Midbrain (tissue), 1 donor: ENCODE data around the gene TET3.

Experiments used
- DNase-seq: peaks from one replicate; lab custom pipeline; 2025; lab: John Stamatoyannopoulos, UW

TET3 gene

DNA sequence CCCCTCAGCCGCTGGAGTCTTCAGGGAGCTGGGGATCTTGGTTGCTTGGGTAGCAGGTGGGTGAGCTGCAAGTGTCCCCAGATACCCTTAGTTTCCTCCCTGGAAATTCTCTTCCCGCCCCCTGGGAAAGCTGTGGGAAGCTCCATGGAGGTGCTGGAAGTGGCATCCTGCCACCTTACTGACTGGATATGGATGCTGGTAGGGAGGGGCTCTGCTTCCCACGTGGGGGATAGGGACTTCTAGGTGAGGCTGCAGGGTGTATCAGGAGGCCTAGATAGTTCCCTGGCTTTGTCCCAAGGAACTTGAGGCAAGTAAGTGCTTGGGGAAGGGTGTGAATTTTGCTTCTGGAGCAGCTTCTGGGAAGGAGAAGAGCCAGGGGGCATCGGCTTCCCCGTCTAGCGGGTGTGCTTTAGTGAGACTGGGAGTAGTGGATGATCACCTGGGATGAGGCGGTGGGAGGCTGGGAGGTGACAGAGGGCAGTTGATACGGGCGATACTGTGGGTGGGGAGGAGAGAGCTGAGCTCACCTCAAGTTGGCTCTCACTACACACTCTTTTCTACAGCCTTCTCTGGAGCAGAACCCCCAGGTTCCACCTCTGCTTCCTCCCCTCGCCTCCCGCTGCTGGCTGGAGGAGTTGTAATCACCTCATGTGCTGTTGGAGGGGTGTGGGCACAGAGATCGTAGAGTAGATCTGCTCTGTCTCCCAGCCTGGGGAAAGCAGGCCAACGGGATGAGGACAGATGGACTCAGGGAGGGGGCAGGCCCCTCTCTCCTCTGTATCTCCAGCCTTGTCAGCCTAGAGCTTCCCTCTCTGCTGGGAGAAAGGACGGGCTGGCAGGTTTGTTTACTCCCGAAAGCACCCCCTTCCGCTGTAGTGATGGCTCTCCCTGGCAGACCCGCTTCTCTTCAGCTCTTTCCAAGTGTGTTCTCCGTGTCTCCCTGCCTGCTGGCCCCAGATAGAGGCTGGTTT, 19.8 kb downstream of the TET3 start:
- DNase-seq, result peak; percentile 51

- DNase-seq, result no peak
Observed at GRCh38 chr2:74005786-74006185, 21.1 kb downstream of the TET3 start.

DNA sequence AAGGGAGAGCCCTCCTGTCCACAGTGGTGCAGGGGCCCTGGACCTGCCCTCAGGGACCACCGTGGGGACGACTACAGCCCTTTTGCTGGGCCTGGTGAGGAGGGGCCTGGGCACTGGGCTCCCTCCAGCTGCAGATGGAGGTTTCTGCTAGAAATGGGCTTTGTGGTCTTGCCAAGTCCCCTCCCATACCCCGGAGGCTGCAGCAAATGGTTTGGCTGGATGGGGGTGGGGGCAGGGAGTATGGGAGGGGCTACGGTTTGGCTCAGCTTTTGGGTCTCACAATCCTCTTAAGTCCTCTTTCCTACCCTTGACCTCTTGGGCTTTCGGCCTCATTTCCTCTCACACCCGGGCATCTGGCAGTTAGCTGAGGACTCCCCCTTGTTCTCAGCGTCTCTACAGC, 21.7 kb downstream of the TET3 start:
- peak; percentile 41 for DNase-seq

DNA sequence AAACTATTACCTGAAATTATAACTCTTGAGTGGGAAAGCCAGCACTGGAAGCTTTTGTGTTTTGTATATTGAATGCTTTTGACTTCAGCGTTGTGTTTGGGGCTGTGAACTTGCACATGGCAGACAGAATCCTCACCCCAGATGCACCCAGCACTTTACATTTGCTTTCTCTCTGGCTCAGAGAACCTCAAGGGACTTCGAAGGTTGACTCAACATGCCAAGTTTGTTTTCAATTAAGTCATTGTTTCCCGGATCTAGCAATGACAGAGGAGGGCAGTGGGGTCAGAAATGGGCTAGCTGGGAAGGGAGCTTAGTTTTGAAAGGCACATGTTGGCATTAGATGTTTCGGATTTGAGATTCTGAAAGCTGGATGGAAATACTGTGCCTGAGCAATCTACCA, 22.4 kb downstream of the TET3 start:
- no peak for DNase-seq

GRCh38 chr2:74007711-74008110, 23.0 kb downstream of the TET3 start:
- DNase-seq, result no peak

GRCh38 chr2:74008761-74009395, 24.2 kb downstream of the TET3 start:
- DNase-seq, result no peak

DNA sequence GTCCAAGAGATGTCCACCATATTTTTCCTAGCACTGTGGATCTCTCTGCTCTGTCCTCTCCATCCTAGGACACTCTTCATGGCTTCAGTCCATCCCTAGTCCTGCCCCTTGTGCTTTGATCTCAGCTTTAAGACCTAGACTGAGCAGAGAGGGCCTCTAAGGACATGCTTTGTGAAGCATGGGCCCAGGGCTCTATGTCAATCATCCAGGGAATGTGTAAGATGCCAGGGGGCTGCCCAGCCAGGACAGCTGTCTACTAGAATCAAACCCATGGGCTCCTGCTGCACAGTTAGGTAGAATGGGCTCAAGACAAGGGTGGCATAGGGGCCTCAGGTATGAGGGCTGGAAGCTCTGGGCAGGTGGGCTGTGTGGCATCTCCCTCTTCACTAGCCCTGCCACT, 24.9 kb downstream of the TET3 start:
- no peak for DNase-seq

GRCh38 chr2:74010087-74010541, 25.4 kb downstream of the TET3 start:
- no peak for DNase-seq

- no peak for DNase-seq
Observed at GRCh38 chr2:74011246-74011645, 26.5 kb downstream of the TET3 start.

DNA sequence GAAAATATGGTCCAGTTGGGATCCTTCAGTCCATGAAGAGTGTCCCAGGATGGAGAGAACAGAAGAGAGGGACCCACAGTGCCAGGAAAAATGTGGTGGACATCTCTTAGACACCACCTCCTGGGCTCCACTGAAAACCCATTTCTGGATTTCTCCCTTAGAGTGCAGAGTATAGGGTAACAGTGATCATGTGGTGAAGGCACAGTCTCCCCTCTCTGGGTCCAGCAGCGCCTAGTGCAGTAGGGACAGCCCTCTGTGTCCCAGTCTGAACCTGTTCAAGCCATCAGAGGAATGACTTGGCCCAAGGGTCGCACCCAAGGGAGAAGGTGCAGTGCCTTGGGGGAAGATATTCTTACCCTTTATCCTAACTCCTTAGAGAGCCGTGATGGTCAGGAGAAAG, 30.1 kb downstream of the TET3 start:
- DNase-seq, result no peak

DNA sequence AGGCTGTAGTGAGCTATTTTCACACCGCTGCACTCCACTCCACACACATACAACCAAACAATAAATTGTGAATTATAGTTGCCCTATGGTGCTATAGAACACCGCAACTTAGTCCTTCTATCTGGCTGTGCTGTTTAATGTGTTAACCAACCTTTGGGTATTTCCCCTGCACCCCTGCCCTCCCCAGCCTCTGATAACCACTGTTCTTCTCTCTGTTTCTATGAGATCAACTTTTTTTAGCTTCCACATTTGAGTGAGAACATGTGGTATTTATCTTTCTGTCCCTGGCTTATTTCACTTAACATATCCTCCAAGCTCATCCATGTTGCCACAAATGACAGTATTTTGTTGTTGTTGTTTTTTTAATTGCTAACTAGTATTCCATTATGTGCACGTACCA, 32.5 kb downstream of the TET3 start:
- DNase-seq, result no peak

DNA sequence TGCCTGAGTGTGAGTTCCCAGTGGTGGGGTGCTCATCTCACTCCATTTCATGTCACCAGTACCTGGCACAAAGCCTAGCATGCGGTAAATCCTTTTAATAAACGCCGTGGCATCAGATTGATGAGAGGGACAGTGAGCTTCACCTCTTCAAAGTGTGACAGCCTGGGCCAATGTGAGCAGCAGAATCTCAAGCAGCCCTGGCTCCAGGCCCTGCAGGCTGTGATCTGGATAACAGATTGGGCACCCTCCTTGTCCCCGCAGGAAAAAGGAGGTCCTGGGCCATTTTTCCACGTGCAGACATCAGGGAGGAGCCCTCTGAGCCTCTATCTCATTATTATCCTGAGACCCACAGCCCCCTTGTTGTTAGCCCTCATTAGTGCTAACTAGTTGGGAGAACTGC, 34.8 kb downstream of the TET3 start:
- no peak for DNase-seq

DNA sequence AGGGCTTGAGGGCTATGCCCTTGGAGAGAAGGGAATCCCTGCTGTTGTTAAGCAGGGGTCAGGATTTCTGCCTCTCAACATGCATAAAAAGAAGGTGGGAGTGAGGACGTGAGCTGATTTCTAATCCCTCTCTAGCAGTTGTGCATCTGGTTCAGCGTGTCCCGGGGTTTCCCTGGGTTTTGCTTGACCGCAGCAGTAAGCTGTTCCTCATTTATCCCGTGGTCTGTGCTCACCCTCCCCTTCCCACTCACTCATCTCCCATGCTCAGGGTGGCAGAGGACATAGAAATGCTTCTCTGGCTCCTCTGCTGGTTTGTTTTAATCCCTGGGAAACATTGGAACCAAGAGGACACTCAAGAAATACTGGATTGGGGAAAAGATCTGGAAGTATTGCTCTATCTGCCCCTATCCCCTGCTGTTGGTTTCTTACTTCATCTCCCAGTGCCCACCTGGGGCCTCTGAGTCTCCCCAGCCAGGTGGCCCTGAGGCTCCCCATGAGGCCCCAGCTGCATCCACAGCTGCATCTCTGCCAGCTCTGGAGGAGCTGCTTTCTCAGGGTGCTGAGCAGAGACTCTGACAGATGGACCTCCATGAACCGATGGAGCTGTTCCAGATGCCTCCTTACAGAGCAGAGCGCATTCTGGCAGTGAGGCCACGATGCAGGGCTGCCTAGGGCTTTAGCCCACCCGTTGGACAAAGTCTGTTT, 36.1 kb downstream of the TET3 start:
- peak; percentile 39 for DNase-seq

DNA sequence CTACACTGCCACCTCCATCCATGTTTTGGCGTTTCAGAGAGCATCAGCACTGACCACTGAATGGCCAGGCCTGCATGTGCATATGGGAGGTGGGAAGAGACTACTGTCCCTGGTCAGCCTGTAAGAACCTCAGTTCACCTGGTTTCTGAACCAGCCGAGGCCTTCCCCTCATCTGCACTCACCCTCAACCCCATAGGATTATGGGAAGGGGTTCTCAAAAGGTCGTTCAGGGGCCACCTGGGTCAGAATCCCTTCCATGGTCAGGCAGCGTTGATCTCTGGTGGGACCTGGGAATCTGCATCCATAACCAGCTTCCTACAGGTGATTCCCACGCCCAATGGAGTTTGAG, 36.7 kb downstream of the TET3 start:
- DNase-seq, result no peak

- no peak for DNase-seq
Observed at GRCh38 chr2:74024216-74024615, 39.5 kb downstream of the TET3 start.

- DNase-seq, result no peak
Observed at GRCh38 chr2:74025971-74026612, 41.4 kb downstream of the TET3 start.

- no peak for DNase-seq
Observed at GRCh38 chr2:74026687-74027241, 42.1 kb downstream of the TET3 start.

DNA sequence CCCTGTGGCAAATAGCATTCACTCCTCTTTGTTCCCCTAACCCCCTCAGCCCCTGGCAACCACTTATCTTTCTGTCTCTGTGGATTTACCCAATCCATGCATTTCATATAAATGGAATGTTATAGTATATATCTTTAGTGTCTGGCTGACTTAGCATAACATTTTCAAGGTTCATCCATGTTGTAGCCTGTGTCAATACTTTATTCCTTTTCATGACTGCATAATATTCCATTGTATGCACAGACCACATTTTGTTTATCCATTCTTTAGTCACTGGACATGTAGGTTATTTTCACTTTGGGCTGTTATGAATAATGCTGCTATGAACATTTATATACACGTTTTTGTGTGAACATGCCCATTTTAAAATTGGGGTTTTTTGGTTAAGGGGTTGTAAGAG, 42.8 kb downstream of the TET3 start:
- no peak for DNase-seq

- DNase-seq, result no peak
Observed at GRCh38 chr2:74028290-74028689, 43.6 kb downstream of the TET3 start.

DNA sequence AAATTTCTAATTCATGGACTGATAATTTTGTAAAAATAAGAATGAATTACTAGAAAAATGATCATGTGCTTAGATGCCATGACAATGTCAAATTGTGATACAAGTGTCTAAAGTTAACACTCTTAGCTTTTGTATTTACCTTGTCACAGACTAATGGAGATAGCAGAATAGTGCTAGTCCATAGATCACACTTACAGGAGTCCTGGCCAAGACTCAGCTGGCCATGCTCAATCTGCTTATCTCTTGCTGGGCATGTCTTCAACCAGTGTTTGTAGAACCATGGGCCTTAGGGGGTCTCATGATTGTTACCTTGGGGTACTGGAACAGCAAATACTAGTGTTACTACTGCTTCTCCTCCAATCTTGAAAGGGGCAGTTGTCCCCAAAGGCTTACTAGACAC, 44.0 kb downstream of the TET3 start:
- DNase-seq, result no peak

DNA sequence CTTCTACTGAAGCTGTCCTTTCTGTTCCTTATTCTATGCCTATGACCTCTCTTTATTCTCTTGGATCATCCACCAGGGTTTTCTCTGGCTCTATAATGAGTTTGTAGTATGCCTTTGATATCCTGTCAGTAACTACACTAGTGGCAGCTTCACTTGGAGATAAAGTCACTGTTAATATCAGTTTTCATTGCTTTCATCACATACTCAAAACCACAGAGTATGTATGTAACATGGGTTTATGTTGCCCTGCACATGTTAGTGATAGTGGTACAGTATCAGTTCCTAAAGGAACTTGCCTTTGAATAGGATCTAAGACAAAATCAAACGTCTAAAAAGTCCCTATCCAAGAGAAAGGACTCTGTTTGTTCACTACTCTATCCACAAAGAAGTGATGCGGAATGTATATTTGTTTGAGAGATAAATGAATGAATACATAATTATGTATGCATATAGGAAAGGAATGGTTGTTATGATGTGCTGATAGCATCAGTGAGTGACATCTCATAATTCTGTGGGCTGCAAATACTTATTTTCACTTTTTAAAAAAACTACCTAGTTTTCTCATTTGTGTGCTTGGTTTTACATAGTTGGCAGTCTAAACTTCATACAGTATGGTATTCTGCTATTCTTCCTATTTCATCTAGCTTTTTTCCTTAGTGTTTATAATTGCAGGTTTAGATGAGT, 45.1 kb downstream of the TET3 start:
- DNase-seq, result no peak
